Hair follicular keratinocyte (primary cell): ENCODE results near the gene SRGAP2. TPM values are rescaled to one million over a fixed set of nuclear protein-coding genes. Genes with fewer than 3 reads are reported as not detected.

Experiments
- total RNA-seq: library from RNA; depleted of rRNA; stranded (reverse); fragments of >200 nt; gene quantifications from 2 replicates; pipeline ENCODE4 v1.2.3, GENCODE V29; 2015

Gene SRGAP2
- total RNA-seq = 18.8 and 21.9 TPM in 2 replicates

DNA sequence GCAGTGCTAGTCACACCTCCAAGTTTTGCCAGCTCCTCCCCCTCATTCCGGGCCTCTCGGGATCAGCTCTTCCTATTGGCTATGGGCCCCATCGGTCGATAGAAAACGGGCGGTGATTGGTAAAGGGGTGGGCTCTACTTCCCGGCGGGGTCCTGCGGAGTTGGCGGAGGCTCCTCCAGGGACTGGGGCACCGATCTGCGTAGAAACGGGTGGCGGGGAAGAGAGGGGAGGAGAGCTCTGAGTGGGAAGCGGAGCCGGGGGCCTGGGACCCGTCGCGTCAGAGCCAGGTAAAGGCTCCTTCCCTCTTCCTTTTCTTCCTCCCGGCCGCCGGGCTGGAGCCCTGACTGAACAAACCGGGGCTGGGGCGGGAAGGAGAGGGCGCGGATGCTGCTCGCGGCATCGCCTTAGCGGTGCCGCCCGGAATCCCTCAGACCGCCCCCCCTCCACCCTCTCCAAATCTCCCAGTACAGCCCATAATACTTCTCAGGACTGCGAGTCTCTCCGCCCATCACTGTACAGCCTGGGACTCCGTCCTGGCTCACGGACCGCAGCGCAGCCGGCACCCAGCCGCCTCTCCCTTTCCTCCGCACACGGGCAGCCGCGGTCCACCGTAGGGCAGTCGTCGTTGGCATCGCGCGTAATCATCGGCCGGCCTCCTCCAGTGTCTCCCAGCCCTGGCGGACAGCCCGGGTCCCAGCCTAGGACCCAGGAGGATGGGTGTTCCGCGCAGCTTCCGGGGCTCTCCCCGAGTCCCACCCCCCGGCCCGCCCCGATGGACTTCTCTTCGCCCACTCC, at the start of gene SRGAP2:
SRGAP2 (plus strand) TSS at position 178 of the 795 bp plus-strand sequence. CDS start 2,430 bp downstream, outside the sequence.

GRCh38 chr1:206202789-206203363, 465 bp upstream of the SRGAP2 start, which contains the start of gene FAM72A:
Gene FAM72A (minus strand): TSS chr1:206202839. CDS start chr1:206202025, 814 bp downstream.

Other genes starting within 250 kb of the SRGAP2 start
- 28.8 and 48.5 TPM in 2 replicates for gene RAB7B, start 200.1 kb upstream of the SRGAP2 start, total RNA-seq
- gene CTSE, start 179.6 kb upstream of the SRGAP2 start, total RNA-seq = 0.08 and 0.34 TPM in 2 replicates
- gene RHEX, start 150.4 kb upstream of the SRGAP2 start, total RNA-seq = not detected in 2 replicates
- gene AVPR1B, start 86.2 kb upstream of the SRGAP2 start, total RNA-seq = not detected in 2 replicates
- gene FAM72A, start 702 bp upstream of the SRGAP2 start, total RNA-seq = 2.8 and 12.3 TPM in 2 replicates